Measurements from ENCODE around the gene COLQ.
"Not testable (repeated sequence)": the region's sequence is repeated elsewhere in the genome, so short reads cannot be mapped to it uniquely, and the experiment has no call there.

The COLQ gene

DNA sequence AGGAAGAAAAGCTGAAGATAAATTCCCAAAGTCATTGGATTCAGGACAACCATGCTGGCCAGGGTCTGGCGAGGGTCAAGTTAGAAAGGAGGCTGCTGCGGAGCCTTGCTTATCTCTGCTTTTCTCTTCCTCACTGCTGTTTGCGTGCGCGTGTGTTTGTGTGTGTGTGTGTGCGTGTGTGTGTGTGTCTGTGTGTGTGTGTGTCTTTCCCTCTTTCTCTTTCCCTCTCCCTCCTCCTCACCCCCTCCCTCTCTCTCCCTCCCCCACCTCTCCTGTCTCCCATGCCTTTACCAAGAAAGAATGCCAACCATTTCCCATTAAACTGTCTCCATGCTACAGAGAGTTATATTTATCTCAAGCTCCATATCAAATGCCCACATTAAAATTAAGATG, at the start of gene COLQ:
Gene COLQ (minus strand): TSS at position 134 of the 393 bp plus-strand sequence. CDS start 81 bp downstream, at position 53.
- no peak for DNase-seq

DNA sequence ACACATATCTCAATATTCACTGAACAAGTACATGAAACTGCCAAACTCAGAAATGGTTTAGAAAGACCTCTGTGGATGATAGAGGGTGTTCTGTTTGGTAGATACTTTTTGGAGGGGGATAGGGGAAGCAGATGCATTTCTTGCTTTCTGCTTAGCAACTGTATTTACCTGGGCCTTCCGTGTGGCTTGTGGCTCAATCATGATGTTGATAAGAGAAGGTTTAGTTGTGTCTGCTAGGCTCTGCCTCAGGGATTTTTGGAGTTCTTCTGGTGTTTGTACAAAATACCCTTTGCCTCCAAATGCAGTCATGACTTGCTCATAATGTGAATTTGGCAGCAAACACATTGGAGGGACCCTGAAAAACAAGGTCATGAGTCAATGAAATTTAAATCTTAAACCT, 41.7 kb upstream of the COLQ start:
- DNase-seq: no peak

DNA sequence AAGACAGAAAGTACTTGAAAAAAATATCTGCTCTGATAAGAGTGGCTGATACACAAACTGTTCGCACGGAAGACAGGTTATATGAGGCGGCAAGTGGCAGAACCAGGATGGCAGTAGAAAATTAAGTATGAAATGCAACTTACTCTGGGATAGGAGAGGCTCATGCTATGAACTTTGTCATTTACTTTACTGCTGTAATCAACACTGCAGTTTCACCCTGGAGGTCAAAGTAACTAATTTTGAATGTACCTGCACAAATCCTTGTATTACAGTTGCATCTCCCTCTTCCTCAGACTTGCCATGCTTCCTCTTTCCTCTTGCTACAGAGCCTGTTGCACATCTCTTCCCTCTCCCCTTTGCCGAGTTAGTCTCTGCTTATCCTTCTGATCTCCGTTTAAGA, 41.1 kb upstream of the COLQ start:
- DNase-seq: no peak

DNA sequence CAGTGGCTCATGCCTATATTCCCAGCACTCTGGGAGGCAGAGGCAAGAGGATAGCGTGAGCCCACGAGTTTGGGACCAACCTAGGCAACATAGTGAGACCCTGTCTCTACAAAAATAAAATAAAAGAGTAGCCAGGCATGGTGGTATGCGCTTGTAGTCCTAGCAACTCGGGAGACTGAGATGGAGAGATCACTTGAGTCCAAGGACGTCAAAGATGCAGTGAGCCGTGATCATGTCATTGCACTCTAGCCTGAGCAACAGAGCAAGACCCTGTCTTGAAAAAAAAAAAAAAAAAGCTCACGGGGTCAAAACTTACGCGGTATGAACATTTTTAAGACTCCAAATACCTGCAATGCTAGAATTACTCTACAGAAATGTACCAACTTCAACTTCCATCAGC, 37.1 kb upstream of the COLQ start:
- no peak for DNase-seq

DNA sequence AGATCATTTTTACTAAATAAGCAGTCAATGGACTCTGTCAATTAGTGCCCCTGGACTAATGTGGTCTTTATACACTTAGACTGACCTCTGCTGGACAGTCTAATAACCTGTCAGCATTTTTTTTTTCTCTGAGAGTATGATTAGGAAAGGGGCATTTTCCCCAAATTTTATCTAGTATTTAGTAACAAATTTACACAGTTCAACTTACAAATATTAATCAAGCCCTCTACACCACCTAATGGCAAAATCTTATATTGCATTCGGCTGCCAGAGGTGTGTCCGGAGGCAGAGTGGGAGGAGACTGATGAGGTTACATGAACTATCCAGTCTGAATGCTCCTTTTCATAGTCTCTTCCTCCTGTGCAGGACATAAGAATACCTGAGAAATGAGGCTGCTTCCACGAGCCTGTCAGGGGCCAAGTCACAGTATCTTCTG, 36.0 kb upstream of the COLQ start:
- peak; percentile 36 for DNase-seq

DNA sequence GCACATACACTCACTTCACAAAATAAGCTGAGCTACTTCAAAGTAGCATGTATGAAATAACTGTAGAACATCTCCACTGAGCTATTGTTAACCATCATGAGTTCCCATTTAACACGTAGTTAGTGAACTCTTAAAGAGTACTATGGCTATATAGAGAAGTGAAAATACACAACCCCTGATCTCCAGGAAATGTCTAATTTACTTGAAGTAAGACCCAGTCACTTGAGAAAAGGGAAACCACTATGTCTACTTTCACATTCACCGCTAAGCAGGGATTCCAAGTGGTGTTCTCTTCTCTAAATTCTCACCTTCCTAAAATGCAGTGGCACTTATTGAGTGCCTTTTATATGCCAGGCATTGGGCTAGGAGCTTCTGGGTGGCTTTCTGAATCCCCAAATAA, 35.0 kb upstream of the COLQ start:
- no peak for DNase-seq

DNA sequence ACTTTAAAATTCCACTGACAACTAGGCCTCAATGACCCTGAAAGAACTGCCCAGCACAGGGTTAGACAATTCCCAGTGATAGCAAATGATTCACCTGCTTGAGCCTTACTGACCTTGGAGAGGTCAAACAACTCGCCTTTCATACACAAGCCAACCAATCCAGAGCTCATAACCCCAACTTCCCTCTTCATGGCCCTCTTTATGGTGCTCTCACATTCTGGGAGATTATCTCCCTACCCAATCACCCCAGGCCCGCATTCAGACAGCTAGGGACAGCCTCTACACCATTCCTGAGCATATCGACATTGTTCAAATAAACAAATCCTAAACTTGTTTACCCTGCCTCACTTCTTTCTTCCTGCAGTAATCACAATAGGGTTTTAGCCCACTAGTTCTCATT, 32.2 kb upstream of the COLQ start:
- DNase-seq: no peak

DNA sequence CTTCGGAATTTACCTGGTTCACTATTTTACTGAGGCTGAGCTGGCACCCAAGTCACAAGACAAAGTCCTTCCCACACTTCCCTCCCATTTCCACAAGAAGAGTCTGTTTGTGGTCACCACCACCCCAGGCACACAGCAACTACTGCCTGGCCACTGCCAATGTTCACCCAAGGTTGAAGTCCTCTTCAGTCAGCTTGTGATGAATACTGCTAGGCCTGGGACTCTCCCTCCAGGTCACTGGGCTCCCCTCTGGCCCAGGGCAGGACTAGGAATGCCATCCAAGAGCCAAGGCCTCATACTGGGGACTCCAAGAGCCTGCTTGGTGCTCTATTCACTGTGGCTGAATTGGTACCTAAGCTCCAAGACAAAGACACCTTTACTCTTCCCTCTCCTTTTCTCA, 30.4 kb upstream of the COLQ start:
- no peak for DNase-seq

DNA sequence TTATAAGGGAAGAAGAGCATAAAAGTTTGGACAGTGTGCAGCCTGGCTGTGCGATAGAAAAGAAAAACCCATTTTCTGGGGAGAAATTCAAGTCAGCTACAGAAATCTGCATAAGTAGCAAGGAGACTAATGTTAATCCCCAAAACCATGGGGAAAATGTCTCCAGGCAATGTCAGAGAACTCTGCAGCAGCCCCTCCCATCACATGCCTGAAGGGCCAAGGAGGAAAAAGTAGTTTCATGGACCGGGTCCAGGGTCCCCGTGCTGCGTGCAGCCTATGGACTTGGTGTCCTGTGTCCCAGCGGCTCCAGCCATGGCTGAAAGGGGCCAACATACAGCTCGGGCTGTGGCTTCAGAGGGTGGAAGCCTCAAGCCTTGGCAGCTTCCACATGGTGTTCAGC, 28.3 kb upstream of the COLQ start:
- DNase-seq: no peak

DNA sequence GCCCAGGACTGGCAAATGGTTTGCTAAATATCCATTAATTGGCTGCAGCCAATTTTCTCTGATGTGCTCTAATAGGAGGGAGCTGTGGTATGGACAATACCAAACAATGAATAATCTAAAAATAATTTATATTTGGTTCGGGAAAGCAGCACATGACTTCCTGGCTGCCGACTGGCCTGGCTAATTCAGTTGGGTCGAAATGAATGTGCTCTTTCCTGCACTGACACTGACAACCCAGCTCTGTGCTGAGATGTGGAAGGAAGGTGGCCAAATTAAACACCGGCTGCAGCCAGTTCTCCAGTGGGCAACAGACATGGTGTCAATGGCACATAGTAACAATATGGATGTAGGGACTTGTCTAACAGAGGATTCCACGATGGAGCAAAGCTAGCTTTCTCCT, 21.1 kb upstream of the COLQ start:
- no peak for DNase-seq

DNA sequence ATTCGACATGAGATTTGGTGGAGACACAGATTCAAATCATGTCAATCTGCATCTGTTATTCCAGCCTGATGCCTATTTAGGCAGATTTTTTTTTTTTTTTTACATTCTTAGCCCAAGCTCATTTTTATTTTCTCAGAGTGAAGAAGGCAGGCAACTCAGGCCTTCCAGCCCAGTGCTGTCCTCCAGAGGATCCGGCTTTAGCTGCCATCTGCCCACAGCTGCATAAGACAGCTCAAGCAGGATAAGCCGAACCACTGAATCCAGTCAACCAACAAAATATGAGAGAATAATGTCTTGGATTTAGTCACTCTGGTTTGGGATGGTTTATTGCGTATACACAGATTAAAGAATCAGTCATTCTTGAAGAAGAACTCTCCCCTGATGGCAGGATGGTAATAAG, 19.9 kb upstream of the COLQ start:
- no peak for DNase-seq

DNA sequence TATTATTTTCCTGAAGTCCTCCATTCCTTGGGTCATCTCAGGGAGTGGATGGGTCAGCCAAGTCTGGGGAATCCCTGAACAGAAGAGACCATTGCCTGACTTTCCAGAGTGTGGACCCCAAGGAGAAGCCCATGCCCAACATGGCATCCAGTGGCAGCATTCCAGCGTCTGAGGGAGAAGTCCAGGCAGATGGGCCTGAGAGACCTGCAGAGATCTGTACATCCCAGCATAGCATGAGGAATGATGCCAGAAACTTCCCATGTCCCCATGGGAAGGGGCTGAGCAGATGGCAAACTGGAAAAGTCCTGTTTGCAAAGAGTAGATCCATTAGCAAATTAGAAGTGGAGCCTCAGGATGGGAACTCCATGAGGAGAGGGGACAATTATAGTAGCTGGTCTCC, 17.6 kb upstream of the COLQ start:
- DNase-seq: no peak

DNA sequence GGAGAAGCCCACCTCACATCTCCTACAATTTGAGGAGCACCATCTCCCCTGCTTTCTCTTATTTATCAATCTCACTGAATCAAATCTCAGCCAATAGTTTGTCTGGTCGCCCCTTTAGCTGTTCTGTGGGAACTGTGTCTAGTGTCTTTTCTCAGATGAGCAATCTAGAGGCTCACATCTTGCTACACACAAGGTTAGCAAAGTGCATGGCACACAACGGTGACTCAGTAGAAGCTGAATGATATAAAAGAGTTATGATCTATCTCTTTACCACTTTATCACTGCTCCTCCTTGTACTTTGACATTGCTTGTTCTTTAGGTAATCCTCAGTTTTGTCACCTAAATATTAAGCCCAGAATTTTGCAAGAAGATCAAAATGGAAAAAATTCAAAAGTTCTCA, 16.8 kb upstream of the COLQ start:
- DNase-seq: no peak

DNA sequence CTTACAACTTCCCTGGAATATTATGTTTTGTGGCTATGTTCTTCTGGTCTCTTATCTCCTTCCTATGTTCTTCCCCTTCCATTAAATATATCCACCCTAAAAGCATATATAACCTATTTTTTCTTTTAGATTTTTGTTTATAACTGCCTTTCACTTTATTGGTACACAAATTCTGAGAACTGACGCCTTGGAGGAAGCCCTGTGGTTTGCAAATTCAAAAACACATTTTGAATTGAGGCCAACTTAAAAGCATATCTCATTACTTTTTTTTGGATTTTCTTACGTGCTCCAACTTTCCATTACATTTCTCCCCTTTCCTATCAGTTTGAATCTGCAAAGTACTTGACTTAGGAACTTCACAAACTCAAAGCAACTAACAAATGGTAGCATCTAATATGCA, 15.3 kb upstream of the COLQ start:
- DNase-seq: no peak

DNA sequence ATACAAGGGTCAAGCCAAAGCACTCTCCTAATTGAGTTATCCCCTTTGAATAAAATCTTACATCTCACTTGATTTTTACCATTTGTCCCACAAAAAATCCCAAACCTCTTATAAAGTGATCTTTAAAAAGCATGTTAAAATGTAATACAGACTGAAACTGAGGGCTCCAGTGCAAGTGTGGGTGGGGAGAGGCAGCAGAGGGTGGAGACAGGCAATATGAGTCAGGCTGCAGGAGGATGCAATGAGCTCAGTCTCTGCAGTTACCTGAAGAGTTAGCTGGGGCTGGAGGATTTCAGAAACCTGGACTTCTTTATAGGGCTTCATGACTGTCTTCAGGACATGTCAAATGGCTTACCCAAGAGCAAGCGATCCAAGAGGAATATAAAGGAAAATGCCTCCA, 14.2 kb upstream of the COLQ start:
- no peak for DNase-seq

DNA sequence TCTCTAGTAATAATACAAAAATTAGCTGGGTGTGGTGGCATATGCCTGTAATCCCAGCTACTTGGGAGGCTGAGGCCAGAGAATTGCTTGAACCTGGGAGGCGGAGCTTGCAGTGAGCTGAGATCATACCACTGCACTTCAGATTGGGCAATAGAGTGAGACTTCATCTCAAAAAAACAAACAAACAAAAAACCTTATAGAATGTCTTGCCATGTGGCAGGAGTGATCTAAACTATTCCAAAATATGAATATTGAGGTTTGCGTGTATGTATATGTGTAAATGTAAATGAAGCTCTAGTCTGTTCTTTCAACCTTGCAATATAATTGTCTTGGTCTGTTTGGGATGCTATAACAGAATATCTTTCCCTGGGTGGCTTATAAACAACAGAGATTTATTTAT, 11.1 kb upstream of the COLQ start:
- not testable (repeated sequence) for DNase-seq

DNA sequence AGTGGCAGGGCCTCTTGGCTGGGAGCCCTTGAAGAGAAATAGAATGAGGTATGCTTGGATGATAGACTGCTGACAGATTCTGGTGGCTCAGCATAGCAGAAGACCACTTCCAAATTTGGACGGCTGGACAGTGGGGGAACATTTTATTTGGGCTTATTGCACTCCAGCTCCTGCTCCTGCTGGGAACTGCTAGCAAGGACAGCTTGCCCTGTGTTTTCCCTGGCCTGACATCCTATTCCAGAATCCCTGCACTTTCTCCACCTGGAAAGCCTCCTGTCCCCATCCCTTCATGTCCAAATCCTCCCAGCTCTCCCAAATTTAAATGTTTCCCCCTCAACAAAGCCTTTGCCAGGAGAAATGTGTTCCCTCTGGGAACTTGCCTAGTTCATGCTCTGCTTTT, 9.8 kb upstream of the COLQ start:
- no peak for DNase-seq

DNA sequence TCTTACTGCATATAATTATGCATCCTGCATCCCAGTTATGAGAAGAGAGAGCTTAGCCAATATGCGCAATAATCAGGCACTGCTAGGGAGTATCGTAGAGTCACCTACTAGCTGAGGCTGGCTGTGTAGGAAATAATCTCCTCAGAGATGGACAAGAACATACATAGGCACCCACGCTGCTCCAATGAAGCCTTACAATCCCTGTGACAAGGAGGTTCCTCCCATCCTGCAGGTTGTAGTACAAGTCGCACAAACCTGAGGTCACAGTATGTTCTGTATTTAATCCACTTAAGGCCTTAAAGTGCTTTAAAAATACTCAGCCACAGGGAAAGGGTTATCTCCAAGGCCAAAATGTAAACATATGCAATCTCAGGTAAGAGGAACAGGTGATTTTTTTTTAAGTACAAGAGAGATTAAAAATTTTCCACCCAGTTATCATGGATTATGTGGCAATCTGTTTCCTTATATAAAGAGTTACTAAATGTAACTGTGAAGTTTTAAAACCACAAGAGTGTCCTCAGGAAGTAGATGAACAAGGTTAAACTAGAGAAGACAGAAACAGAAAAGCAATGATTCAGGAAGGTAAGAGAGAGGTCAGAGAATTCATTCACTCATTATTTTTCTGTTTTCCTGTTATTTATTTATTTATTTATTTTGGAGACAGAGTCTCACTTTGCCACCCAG, 7.5 kb upstream of the COLQ start:
- DNase-seq: no peak

DNA sequence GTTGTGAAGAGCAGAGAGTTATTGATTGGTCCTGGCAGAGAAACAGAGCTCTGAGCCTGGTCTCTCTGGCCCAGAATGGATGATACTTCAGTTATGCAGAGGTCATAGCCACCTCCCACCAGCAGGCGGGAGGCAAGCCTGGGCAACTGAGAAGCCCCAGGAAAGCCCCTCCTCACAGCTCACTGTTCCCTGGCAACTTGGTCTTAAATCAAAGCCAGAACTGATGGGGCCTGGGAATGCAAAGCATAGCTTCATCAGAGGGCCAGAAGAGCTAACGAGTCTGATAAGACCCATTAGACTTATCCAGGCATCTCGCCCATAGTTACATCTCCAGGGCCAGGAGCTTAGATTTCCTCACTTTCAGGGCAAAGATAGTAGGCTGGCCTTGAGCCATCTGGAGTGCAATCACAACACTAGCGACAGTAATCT, 5.5 kb upstream of the COLQ start:
- DNase-seq: no peak

DNA sequence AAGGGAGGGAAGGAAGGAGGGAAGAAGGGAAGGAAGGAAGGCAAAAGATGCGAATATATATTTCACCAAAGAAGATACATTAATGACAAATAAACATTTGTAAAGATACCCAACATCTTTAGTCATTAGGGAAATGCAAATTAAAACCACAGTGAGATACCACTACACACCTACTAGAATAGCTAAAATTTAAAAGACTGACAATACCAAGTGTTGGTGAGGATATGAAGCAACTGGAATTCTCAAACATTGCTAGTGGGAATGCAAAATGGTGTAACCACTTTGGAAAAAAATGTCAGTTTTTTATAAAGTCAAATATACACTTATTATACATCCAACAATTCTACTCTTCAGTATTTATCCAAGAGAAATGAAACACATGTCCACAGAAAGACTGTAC, 4.3 kb upstream of the COLQ start:
- DNase-seq: no peak

DNA sequence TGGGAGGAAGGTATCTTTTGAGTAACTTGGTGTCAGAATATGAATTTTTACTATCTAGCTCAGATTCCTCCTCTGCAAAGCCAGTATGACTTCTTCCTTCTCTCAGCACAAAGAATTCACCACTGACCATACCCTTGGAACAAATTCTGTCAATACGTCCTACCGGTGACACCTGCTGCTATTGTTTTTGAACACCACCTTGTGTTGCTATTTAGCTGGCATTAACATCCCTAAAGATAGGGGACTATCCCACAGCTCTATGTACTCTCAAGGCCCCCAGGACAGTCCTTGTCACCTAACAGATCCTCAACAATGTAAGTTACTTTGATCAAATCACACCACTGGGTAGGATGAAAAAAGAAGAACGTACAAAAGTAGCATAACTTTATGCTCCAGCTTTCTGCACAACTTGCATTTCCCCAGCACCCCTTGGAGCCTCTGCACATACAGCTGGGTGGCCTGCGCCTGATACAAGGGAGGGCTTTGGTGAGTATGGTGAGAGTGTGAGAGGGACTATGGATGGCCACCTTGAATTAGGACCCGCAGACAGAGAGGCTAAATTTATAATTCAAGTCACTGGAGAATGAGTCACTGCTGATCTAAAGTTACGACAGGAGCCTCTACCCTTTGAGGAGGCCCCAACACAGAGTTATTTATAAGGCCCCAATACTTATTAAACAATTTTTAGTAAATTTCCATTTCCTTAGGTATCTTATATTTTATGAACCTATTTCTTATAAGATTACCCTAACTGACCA, 2.3 kb upstream of the COLQ start:
- DNase-seq: no peak

DNA sequence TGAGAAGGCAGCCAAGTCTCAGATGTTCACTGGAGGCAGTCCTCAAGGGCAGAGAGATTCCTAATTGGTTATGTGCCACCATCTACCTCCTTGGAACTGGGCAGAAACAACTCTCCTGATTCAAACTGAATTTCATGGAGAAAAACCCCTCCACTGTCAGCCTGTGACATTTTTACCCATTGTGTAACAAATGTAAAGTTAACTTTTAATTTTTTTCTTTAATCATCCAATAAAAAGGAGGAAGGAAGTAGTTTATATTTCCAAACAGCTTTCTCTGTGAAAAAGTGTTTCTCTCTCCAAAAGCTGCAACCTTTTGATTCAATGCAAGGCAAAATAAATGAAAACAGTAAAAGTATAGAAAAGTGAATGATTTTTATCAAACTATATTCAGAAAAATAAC, 510 bp upstream of the COLQ start:
- no peak for DNase-seq

DNA sequence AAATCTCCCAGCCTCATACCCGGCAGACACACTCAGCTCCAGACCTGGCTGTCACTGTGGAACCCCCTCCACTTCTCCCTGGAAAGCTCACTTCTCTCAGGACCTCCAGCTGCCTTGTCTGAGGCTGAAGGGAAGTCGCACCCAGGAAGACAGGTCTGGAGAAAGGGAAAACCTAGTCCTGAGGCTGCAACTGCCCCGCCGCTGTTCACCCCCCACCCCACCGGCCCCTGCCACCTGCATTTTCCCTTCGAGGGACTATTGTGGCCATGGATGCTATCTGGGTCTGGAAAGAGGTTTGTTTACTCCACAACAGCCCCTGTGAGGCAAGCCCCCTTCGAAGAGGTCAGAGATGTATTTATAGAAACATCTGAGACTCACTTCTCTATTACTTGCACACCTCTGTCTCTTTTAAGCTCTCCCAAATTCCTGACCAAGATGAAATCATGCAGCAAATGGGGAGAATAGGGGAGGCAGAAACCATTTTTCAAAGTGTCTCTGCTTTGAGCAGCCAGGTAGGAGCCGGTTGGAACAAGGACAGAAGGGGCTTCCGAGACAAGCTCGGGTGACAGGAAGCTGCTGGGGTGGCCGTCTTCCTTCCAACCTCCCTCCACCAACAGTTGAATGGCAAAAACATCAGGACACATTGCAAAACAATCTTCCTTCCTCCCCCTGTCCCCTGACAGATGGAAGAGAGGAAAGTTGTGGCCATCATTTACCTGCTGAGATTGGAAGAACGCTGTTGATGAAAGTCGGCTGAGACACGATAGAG, 518 bp downstream of the COLQ start:
- DNase-seq: no peak

DNA sequence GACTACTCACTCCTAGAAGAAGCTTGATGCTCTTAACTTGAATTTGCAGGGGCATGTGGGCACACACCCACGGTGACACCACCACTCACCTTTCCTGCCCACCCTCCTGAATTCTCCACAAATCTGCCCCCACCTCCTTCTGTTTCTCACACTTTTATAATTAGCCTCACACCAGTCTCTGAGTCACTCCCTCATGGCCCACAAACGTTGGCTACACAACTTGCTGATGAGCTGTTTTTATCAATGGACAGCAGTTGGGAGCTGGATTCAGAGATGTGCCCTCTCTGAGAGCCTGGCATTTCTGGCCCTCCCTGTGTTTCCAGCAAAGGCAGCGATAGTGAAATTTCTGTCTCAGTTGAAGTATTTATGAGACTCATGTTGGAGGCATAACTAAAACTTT, 1.3 kb downstream of the COLQ start:
- no peak for DNase-seq

Data from NCI-H526 treated with DMSO at 0.1 percent for 48 hours (cell line).